ENCODE data around the gene RHOJ. TPM values are rescaled to one million over a fixed set of nuclear protein-coding genes. Genes with fewer than 3 reads are reported as not detected.

The RHOJ gene
- total and polyA plus RNA-seq, 10 of the 15 experiments (the other 5 are each of a cell fraction or from before 2014, with no cell fraction given): not detected

DNA sequence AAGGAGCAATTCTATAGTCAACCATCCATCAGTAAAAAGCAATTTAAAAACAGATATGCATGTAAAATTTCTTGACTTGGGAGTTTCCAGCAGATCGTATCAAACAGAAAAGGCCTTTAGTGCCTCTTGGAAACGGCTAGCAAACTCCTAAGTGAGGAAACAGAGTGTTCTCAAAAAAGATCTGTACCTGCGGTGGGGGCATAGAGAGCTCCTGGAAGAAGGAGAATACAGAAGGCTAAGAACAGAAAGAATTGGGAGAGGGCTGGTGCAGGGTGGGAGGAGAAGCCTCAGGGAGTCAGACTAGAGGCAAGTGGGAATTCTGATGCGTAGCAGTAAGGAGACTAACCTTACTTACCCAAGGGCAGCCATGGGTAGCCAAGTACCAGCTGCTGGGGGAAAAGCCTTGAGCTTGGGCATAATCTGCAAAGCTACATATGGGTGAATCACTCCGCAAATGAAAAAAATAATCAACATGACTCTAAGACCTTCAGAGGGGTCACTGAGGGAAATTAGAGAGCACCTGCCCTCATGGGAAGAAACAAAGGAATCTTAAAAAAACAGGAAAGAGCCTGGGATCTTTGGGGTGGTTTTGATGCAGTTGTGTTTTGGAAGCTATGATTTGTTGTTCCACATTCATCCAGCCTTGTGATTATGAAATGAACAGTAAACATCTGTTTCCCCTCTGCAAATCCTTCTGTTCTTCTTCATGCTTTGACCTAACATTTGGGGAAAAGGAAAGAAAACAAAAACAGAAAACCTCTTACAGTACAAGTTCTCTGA, 10.4 kb downstream of the RHOJ start (continued):
- TF ChIP-seq SMARCA5 (IDR thresholded peaks at IDR 0.05): no peak
- no peak for TF ChIP-seq STAT3 (IDR thresholded peaks at IDR 0.05; ENCODE audit: low read depth, low read length)
- TF ChIP-seq MTA3 (IDR thresholded peaks at IDR 0.05; ENCODE audit: borderline replicate concordance, low read length): no peak
- TF ChIP-seq SP1 (IDR thresholded peaks at IDR 0.05; ENCODE audit: low read depth, low read length): no peak
- TF ChIP-seq, protein P1, sequence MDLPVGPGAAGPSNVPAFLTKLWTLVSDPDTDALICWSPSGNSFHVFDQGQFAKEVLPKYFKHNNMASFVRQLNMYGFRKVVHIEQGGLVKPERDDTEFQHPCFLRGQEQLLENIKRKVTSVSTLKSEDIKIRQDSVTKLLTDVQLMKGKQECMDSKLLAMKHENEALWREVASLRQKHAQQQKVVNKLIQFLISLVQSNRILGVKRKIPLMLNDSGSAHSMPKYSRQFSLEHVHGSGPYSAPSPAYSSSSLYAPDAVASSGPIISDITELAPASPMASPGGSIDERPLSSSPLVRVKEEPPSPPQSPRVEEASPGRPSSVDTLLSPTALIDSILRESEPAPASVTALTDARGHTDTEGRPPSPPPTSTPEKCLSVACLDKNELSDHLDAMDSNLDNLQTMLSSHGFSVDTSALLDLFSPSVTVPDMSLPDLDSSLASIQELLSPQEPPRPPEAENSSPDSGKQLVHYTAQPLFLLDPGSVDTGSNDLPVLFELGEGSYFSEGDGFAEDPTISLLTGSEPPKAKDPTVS (IDR thresholded peaks at IDR 0.05; ENCODE audit: low read depth, low read length): no peak
- TF ChIP-seq NBN (IDR thresholded peaks at IDR 0.05): no peak
- no peak for TF ChIP-seq CHD2 (IDR thresholded peaks at IDR 0.05; ENCODE audit: borderline replicate concordance, low read depth, low read length)
- no peak for TF ChIP-seq POU2F2 (IDR thresholded peaks at IDR 0.05; ENCODE audit: borderline replicate concordance, low read depth, low read length)

DNA sequence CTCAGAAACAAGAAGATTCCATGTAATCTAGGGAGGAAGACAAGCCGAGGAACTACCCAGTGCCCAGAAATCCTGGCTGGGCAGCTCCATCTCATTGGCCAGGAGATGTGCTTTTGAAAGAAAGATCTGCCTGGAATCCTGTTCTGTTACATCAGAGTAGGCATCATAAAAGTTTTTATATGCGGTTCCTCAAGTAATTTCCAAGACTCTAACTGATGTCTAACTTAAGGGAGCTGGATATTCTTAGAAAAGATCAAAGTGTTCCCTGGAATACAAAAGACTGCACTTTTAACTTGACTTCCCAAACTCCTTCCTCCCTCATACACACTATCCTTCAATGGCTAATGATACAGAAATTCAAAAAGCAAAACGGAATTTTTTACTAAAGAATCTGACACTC, 16.3 kb downstream of the RHOJ start:
- Histone ChIP-seq H3K27me3 (replicated peaks in 1 of 2; ENCODE audit: control insufficient read depth in 2 of 2, insufficient read depth in 2 of 2, low read length in 1 of 2) (no peaks in the 10 kb centered on the region), H3K27ac (ENCODE audit: control insufficient read depth, insufficient read depth) (no peak overlapping the region), H3K9ac (ENCODE audit: control insufficient read depth, insufficient read depth, low read length) (no peak overlapping the region), H3K4me3 (no peak overlapping the region), H3K9me3 (replicated peaks; ENCODE audit: control insufficient read depth, insufficient read depth, low read length) (no peaks in the 10 kb centered on the region), H3K36me3 (ENCODE audit: control insufficient read depth in 2 of 2, insufficient read depth in 2 of 2, low read length in 1 of 2) (no peaks in the 10 kb centered on the region), H3K4me2 (ENCODE audit: control insufficient read depth, insufficient read depth) (no peak overlapping the region), H4K20me1 (ENCODE audit: control insufficient read depth, insufficient read depth) (no peaks in the 10 kb centered on the region), H3K79me2 (ENCODE audit: control insufficient read depth, insufficient read depth, low read length) (no peaks in the 10 kb centered on the region), H2AFZ (ENCODE audit: control insufficient read depth, low read depth, low read length) (no peak overlapping the region), H3K4me1 (ENCODE audit: control insufficient read depth, insufficient read depth, low read length) (no peaks in the 10 kb centered on the region)
- ChIA-PET RAD21 (ENCODE audit: unreplicated experiment) (no interaction called here), POLR2A (no interaction called here), CTCF (no interaction called here), SMC1A (ENCODE audit: uncharacterized antibody, unreplicated experiment) (no interaction called here)
- intact Hi-C loops (cut with micrococcal nuclease; ENCODE audit: unreplicated experiment) (no loop called here), in situ Hi-C loops (cut with MboI) (no loop called here)
- WGBS (ENCODE audit: insufficient coverage, insufficient replicate concordance, low lambda C conversion rate, missing lambda C conversion rate): 9% methylated on average over 3 of the region's 3 CpGs
- no TSS peak for BruUV-seq (replicated peaks)
- FAIRE-seq (no peak), ATAC-seq (no peak), DNase-seq (ENCODE audit: low read depth, low spot score) (no peak)
- TF ChIP-seq CREM (IDR thresholded peaks at IDR 0.05; ENCODE audit: low read depth): no peak
- no peak for TF ChIP-seq SUPT20H (IDR thresholded peaks at IDR 0.05; ENCODE audit: borderline replicate concordance, control insufficient read depth, low read depth, low read length)
- TF ChIP-seq, protein P2, sequence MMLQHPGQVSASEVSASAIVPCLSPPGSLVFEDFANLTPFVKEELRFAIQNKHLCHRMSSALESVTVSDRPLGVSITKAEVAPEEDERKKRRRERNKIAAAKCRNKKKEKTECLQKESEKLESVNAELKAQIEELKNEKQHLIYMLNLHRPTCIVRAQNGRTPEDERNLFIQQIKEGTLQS (IDR thresholded peaks at IDR 0.05; ENCODE audit: borderline replicate concordance, extremely low read depth, low read depth, low read length): no peak
- TF ChIP-seq, protein P3, sequence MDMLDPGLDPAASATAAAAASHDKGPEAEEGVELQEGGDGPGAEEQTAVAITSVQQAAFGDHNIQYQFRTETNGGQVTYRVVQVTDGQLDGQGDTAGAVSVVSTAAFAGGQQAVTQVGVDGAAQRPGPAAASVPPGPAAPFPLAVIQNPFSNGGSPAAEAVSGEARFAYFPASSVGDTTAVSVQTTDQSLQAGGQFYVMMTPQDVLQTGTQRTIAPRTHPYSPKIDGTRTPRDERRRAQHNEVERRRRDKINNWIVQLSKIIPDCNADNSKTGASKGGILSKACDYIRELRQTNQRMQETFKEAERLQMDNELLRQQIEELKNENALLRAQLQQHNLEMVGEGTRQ (IDR thresholded peaks at IDR 0.05; ENCODE audit: borderline replicate concordance, low read depth, low read length): no peak
- no peak for TF ChIP-seq ZNF622 (IDR thresholded peaks at IDR 0.05)
- no peak for TF ChIP-seq RAD21 (IDR thresholded peaks at IDR 0.05; ENCODE audit: insufficient read depth, low read depth, low read length)
- TF ChIP-seq, protein P1 (IDR thresholded peaks at IDR 0.05; ENCODE audit: low read depth, low read length): no peak
- TF ChIP-seq SIN3A (IDR thresholded peaks at IDR 0.05; ENCODE audit: low read depth, low read length): no peak
- TF ChIP-seq NFIC (IDR thresholded peaks at IDR 0.05; ENCODE audit: low read depth, low read length): no peak
- TF ChIP-seq CHD2 (IDR thresholded peaks at IDR 0.05; ENCODE audit: borderline replicate concordance, low read depth, low read length): no peak
- TF ChIP-seq, protein P4, sequence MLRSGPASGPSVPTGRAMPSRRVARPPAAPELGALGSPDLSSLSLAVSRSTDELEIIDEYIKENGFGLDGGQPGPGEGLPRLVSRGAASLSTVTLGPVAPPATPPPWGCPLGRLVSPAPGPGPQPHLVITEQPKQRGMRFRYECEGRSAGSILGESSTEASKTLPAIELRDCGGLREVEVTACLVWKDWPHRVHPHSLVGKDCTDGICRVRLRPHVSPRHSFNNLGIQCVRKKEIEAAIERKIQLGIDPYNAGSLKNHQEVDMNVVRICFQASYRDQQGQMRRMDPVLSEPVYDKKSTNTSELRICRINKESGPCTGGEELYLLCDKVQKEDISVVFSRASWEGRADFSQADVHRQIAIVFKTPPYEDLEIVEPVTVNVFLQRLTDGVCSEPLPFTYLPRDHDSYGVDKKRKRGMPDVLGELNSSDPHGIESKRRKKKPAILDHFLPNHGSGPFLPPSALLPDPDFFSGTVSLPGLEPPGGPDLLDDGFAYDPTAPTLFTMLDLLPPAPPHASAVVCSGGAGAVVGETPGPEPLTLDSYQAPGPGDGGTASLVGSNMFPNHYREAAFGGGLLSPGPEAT (IDR thresholded peaks at IDR 0.05; ENCODE audit: low read depth): no peak
- no peak for TF ChIP-seq NR2C1 (IDR thresholded peaks at IDR 0.05)
